ENCODE data around the gene GAREM1. TPM values are rescaled to one million over a fixed set of nuclear protein-coding genes. Genes with fewer than 3 reads are reported as not detected.

Gene GAREM1
- total and polyA plus RNA-seq, 2 of the 8 experiments (the other 6 are each of a cell fraction or from before 2014, with no cell fraction given): 3.6 to 9.2 TPM

- Histone ChIP-seq H3K9ac (replicated peaks in 1 of 4; ENCODE audit: extremely low read depth in 1 of 4, low read depth in 3 of 4, low read length in 3 of 4) (no peak overlapping the region), H3K14ac (ENCODE audit: insufficient read length) (no peak overlapping the region), H3K27ac (ENCODE audit: low read depth, low read length) (no peak overlapping the region), H3K36me3 (ENCODE audit: control insufficient read depth in 2 of 4, insufficient read depth in 4 of 4, low read length in 3 of 4) (no peaks in the 10 kb centered on the region), H2BK12ac (ENCODE audit: low read depth, low read length) (no peak overlapping the region), H3K18ac (ENCODE audit: extremely low read depth, low read length) (no peak overlapping the region), H2AK5ac (ENCODE audit: low read depth, low read length) (no peak overlapping the region), H3K4me3 (ENCODE audit: extremely low read depth in 1 of 4, insufficient read depth in 2 of 4, low read depth in 3 of 4, low read length in 4 of 4) (no peak overlapping the region), H2AFZ (ENCODE audit: low read length) (no peak overlapping the region), H4K8ac (ENCODE audit: extremely low read depth, insufficient read depth, low read length) (no peak overlapping the region), H4K91ac (replicated peaks; ENCODE audit: insufficient read length, low read length) (no peak overlapping the region), H3K4me2 (ENCODE audit: insufficient read depth in 1 of 2, low read depth in 2 of 2, low read length in 2 of 2) (no peak overlapping the region), H3K79me1 (ENCODE audit: low read depth, low read length) (no peaks in the 10 kb centered on the region; the same call in 1 of the 2 replicates), H3K4me1 (replicated peaks in 1 of 4; ENCODE audit: control insufficient read depth in 3 of 4, insufficient read depth in 4 of 4, low read length in 3 of 4) (no peaks in the 10 kb centered on the region), H3K23ac (ENCODE audit: insufficient read length) (no peak overlapping the region), H3K4ac (replicated peaks; ENCODE audit: insufficient read length, low read depth, low read length) (no peak overlapping the region), H4K20me1 (replicated peaks in 1 of 2; ENCODE audit: control insufficient read depth in 1 of 2, insufficient read depth in 2 of 2, low read length in 2 of 2) (no peaks in the 10 kb centered on the region), H3K27me3 (replicated peaks in 1 of 4; ENCODE audit: control insufficient read depth in 3 of 4, extremely low read depth in 1 of 4, insufficient read depth in 3 of 4, low read length in 3 of 4) (no peaks in the 10 kb centered on the region), H2BK5ac (ENCODE audit: low read depth, low read length) (no peak overlapping the region), H4K5ac (ENCODE audit: insufficient read length, low read depth, low read length) (no peak overlapping the region), H3K56ac (replicated peaks; ENCODE audit: insufficient read length, low read depth, low read length) (no peak overlapping the region), H2BK20ac (ENCODE audit: low read length) (no peak overlapping the region), H3K23me2 (ENCODE audit: low read depth, low read length) (no peaks in the 10 kb centered on the region; the same call in 1 of the 2 replicates), H2BK120ac (replicated peaks; ENCODE audit: low read depth, low read length) (no peak overlapping the region), H3K79me2 (ENCODE audit: control insufficient read depth in 1 of 2, insufficient read depth in 2 of 2, low read length in 2 of 2) (no peaks in the 10 kb centered on the region), H3K9me3 (ENCODE audit: insufficient read depth in 2 of 2, low read depth in 1 of 2, low read length in 1 of 2) (no peaks in the 10 kb centered on the region), H2BK15ac (ENCODE audit: low read length) (no peak overlapping the region)
- POLR2A ChIA-PET (ENCODE audit: partially characterized antibody): interaction anchor here (1.1 kb wide), 1 partner anchor 9 kb away, joined by 5 read pairs; no protein-coding TSS in a partner anchor
- DNase-seq (ENCODE audit: low read depth in 1 of 2, low spot score in 2 of 2): no peak
- WGBS, 2 experiments (ENCODE audit: extremely low coverage in 1 of 2, insufficient coverage in 1 of 2, insufficient read length in 1 of 2, insufficient replicate concordance in 2 of 2, low coverage in 1 of 2, low lambda C conversion rate in 2 of 2, missing lambda C conversion rate in 1 of 2): 94% methylated on average over 1 of the region's 1 CpG; no CpG with 5 or more reads in 1 of the 2 experiments
- no peak for FAIRE-seq
- TF ChIP-seq TEAD4 (IDR thresholded peaks at IDR 0.05; ENCODE audit: low read depth, low read length) (no peak), CBX5 (IDR thresholded peaks at IDR 0.05; ENCODE audit: low read depth, low read length) (no peak), POLR2A (IDR thresholded peaks at IDR 0.05; ENCODE audit: control extremely low read depth in 1 of 2, low read depth in 2 of 2, low read length in 2 of 2) (no peak), BACH1 (IDR thresholded peaks at IDR 0.05; ENCODE audit: low read length) (no peak), KDM1A (IDR thresholded peaks at IDR 0.05; ENCODE audit: borderline replicate concordance, low read length) (no peak), KDM4A (IDR thresholded peaks at IDR 0.05; ENCODE audit: low read depth, low read length, severe bottlenecking) (no peak), CHD2 (IDR thresholded peaks at IDR 0.05; ENCODE audit: low read length) (no peak)
- CTCF ChIA-PET (ENCODE audit: partially characterized antibody): interaction anchor here (1.1 kb wide), 1 partner anchor 185 kb away, joined by 3 read pairs; no protein-coding TSS in a partner anchor
Observed at GRCh38 chr18:32366586-32367538, 103.8 kb downstream of the GAREM1 start.

Data from H1 (cell line).